ENCODE results near the gene FAM13C.

The FAM13C gene

DNA sequence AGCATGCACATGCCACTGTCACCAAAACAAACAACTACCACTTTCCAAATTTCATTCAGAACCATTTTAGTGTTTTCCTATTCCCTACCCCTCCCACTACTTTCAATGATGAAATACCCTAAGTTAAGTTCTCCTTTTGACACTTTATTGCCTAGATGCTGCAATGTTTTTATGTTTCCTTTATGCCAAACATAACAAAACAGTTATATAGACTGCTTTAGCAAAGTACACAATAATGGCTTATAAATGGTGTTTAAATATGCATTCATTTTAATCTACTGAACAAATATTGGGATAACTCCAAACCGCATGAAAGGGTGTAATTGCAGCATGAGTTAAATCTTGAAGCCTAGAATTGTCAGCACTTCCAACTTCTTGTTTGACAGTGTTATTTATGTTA lies 116.7 kb downstream of the FAM13C start:
- H4K20me1 ChIP-seq (ENCODE audit: insufficient read depth, low read length), result no peaks in the 10 kb centered on the region
- DNase-seq, result no peak
- H3K36me3 ChIP-seq (ENCODE audit: insufficient read depth, low read length), result no peaks in the 10 kb centered on the region
- no peak overlapping the region for H3K27ac ChIP-seq (ENCODE audit: low read length)
- no peak overlapping the region for H2AFZ ChIP-seq (ENCODE audit: low read depth, low read length)
- ATAC-seq (ENCODE audit: insufficient read depth, low read depth), result no peak
- no peak overlapping the region for H3K9ac ChIP-seq (ENCODE audit: low read depth, low read length)
- no peak for TF ChIP-seq EZH2 (IDR thresholded peaks at IDR 0.05; ENCODE audit: borderline replicate concordance, low read depth, low read length, severe bottlenecking)
- H3K9me3 ChIP-seq (ENCODE audit: insufficient read depth, low read length, severe bottlenecking), result no peaks in the 10 kb centered on the region
- H3K4me2 ChIP-seq (ENCODE audit: insufficient read depth, low read length), result no peak overlapping the region
- no peaks in the 10 kb centered on the region for H3K4me1 ChIP-seq (ENCODE audit: insufficient read depth, low read length)
- no peaks in the 10 kb centered on the region for H3K27me3 ChIP-seq (ENCODE audit: insufficient read depth, low read length, poor library complexity)
- H3K4me3 ChIP-seq (ENCODE audit: low read depth in 1 of 2, low read length in 2 of 2), result no peak overlapping the region
- no peaks in the 10 kb centered on the region for H3K79me2 ChIP-seq (ENCODE audit: insufficient read depth, low read length)

DNA sequence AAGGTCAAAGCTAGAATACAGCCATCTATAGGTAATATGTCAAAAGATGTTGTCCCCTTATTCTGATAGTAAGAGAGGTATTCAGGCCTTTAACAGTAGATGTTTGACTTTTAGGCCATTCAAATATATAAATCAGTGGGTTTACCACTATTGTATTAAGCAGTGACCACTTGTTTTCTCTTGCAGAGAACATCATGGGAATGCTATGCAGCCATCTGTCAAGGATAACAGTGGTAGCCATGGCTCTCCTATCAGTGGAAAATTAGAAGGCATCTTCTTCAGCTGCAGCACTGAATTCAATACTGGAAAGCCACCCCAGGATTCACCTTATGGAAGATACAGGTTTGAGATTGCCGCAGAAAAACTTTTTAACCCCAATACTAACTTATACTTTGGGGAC lies 117.5 kb downstream of the FAM13C start:
- Histone ChIP-seq H3K9ac (ENCODE audit: low read depth, low read length) (no peak overlapping the region), H3K27ac (ENCODE audit: low read length) (no peak overlapping the region), H3K27me3 (ENCODE audit: insufficient read depth, low read length, poor library complexity) (no peaks in the 10 kb centered on the region), H3K4me1 (ENCODE audit: insufficient read depth, low read length) (no peaks in the 10 kb centered on the region), H3K36me3 (ENCODE audit: insufficient read depth, low read length) (no peaks in the 10 kb centered on the region), H4K20me1 (ENCODE audit: insufficient read depth, low read length) (no peaks in the 10 kb centered on the region), H3K4me2 (ENCODE audit: insufficient read depth, low read length) (no peak overlapping the region), H2AFZ (ENCODE audit: low read depth, low read length) (no peak overlapping the region), H3K4me3 (ENCODE audit: low read depth in 1 of 2, low read length in 2 of 2) (no peak overlapping the region), H3K79me2 (ENCODE audit: insufficient read depth, low read length) (no peaks in the 10 kb centered on the region), H3K9me3 (ENCODE audit: insufficient read depth, low read length, severe bottlenecking) (no peaks in the 10 kb centered on the region)
- no peak for TF ChIP-seq EZH2 (IDR thresholded peaks at IDR 0.05; ENCODE audit: borderline replicate concordance, low read depth, low read length, severe bottlenecking)
- TF ChIP-seq, protein P1, sequence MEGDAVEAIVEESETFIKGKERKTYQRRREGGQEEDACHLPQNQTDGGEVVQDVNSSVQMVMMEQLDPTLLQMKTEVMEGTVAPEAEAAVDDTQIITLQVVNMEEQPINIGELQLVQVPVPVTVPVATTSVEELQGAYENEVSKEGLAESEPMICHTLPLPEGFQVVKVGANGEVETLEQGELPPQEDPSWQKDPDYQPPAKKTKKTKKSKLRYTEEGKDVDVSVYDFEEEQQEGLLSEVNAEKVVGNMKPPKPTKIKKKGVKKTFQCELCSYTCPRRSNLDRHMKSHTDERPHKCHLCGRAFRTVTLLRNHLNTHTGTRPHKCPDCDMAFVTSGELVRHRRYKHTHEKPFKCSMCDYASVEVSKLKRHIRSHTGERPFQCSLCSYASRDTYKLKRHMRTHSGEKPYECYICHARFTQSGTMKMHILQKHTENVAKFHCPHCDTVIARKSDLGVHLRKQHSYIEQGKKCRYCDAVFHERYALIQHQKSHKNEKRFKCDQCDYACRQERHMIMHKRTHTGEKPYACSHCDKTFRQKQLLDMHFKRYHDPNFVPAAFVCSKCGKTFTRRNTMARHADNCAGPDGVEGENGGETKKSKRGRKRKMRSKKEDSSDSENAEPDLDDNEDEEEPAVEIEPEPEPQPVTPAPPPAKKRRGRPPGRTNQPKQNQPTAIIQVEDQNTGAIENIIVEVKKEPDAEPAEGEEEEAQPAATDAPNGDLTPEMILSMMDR (IDR thresholded peaks at IDR 0.05; ENCODE audit: borderline replicate concordance, extremely low read depth, low read length, poor library complexity, severe bottlenecking), result no peak
- DNase-seq (no peak), ATAC-seq (ENCODE audit: insufficient read depth, low read depth) (no peak)

DNA sequence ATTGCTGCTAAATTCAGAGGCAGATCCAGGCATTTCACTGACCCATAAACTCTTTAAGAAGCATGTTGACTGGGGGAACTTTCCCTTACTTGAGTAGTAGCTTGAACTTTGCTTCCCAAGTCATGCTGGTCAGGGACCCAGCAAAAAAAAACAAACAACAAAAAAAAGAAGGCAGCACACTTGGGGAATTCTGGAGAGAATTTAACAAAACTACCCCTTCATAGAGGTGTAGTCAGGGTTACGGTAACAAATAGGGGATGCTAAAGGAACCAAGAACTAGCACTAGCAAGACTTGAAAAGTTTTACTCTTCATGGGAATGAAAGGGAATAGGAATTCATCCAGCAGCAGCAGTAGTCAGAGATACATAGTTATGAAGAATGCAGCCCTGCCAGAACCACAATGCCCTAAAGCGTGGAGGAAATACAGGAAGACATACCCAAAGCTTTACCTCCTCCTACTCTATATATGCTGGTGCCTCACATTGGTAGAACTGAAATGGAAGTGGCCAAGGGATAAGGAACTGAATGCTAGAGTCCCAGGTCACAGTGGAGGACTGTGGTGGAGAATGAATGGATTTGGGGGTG lies 118.6 kb downstream of the FAM13C start:
- Histone ChIP-seq H3K4me3 (ENCODE audit: low read depth in 1 of 2, low read length in 2 of 2) (no peak overlapping the region), H3K79me2 (ENCODE audit: insufficient read depth, low read length) (no peaks in the 10 kb centered on the region), H3K27ac (ENCODE audit: low read length) (no peak overlapping the region), H3K4me2 (ENCODE audit: insufficient read depth, low read length) (no peak overlapping the region), H3K4me1 (ENCODE audit: insufficient read depth, low read length) (no peaks in the 10 kb centered on the region), H3K27me3 (ENCODE audit: insufficient read depth, low read length, poor library complexity) (no peaks in the 10 kb centered on the region), H4K20me1 (ENCODE audit: insufficient read depth, low read length) (no peaks in the 10 kb centered on the region), H3K36me3 (ENCODE audit: insufficient read depth, low read length) (no peaks in the 10 kb centered on the region), H2AFZ (ENCODE audit: low read depth, low read length) (no peak overlapping the region), H3K9ac (ENCODE audit: low read depth, low read length) (no peak overlapping the region), H3K9me3 (ENCODE audit: insufficient read depth, low read length, severe bottlenecking) (no peaks in the 10 kb centered on the region)
- no peak for TF ChIP-seq EZH2 (IDR thresholded peaks at IDR 0.05; ENCODE audit: borderline replicate concordance, low read depth, low read length, severe bottlenecking)
- TF ChIP-seq, protein P1 (IDR thresholded peaks at IDR 0.05; ENCODE audit: borderline replicate concordance, extremely low read depth, low read length, poor library complexity, severe bottlenecking), result no peak
- DNase-seq (no peak), ATAC-seq (ENCODE audit: insufficient read depth, low read depth) (no peak)

DNA sequence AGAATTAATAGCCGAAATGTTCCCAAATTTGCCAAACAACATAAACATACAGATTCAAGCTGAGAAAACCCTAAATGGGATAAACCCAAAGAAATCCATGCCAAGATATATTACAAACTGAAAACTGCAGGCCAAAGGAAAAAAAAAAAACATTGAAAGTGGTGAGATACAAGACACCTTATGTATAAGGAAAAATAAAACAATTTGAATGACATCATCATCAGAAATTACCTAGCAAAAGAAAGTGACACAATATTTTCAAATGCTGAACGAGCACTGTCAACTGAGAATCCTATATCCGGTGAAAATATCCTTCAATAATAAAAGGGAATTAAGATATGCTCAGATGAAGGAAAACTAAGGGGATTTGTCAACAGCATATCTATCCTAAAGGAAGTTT lies 119.4 kb downstream of the FAM13C start:
- no peak for ATAC-seq (ENCODE audit: insufficient read depth, low read depth)
- no peak for TF ChIP-seq EZH2 (IDR thresholded peaks at IDR 0.05; ENCODE audit: borderline replicate concordance, low read depth, low read length, severe bottlenecking)
- H3K36me3 ChIP-seq (ENCODE audit: insufficient read depth, low read length), result no peaks in the 10 kb centered on the region

More for the DNA sequence above, 119.4 kb downstream of the FAM13C start:
- Histone ChIP-seq H3K9me3 (ENCODE audit: insufficient read depth, low read length, severe bottlenecking) (no peaks in the 10 kb centered on the region), H2AFZ (ENCODE audit: low read depth, low read length) (no peak overlapping the region), H3K9ac (ENCODE audit: low read depth, low read length) (no peak overlapping the region), H3K27me3 (ENCODE audit: insufficient read depth, low read length, poor library complexity) (no peaks in the 10 kb centered on the region), H3K79me2 (ENCODE audit: insufficient read depth, low read length) (no peaks in the 10 kb centered on the region), H3K4me3 (ENCODE audit: low read depth in 1 of 2, low read length in 2 of 2) (no peak overlapping the region), H3K4me1 (ENCODE audit: insufficient read depth, low read length) (no peaks in the 10 kb centered on the region), H3K4me2 (ENCODE audit: insufficient read depth, low read length) (no peak overlapping the region), H3K27ac (ENCODE audit: low read length) (no peak overlapping the region), H4K20me1 (ENCODE audit: insufficient read depth, low read length) (no peaks in the 10 kb centered on the region)
- no peak for DNase-seq

Measured in DND-41 (cell line).